ENCODE results near the gene EFCAB6. TPM values are rescaled to one million over a fixed set of nuclear protein-coding genes. Genes with fewer than 3 reads are reported as not detected.

The EFCAB6 gene
- total RNA-seq, 1 donor from 2014 or later: 3.6 TPM

DNA sequence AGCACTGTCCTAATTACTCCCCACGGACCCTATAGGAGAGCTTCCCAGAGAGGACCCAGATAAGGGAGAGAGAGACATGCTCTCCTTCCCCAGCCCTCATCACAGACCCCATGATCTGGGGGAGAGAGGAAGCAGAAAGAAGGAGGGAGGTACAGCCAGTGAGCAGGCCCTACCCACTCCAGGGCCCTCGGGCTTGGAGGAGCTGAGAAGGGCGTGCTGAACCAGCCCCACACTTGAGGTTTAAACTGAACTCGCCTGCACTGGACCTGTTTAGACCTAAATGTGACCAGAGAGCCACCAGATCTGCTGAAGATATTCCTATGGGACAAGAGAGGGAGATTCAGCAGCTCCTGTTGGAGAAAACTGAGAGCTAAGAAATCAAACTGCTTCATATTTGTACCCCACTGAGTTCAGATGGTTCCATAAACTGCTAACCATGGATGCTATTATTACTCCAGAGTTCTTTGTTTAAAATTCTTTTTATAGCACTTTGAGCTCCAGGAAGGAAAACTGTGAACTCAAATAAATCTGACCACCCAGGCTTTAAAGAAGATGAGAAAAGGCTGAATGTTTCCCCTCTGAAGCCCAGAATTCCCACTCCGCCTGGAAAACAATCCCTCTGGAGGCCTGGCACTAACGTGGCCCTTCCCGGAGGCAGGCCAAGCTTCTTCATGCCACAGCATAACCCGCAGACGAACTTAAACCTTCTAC is 67.2 kb downstream of the EFCAB6 start:
- H3K4me1 ChIP-seq: no peaks in the 10 kb centered on the region
- ATAC-seq (no peak), DNase-seq (no peak)
- H3K27ac ChIP-seq: no peak overlapping the region
- intact Hi-C loops (cut with DNase I): no loop called here
- H3K9me3 ChIP-seq: no peaks in the 10 kb centered on the region
- H3K27me3 ChIP-seq: peaks cover 13% of the 10 kb centered on the region
- no peaks in the 10 kb centered on the region for H3K36me3 ChIP-seq
- TF ChIP-seq, protein P1, sequence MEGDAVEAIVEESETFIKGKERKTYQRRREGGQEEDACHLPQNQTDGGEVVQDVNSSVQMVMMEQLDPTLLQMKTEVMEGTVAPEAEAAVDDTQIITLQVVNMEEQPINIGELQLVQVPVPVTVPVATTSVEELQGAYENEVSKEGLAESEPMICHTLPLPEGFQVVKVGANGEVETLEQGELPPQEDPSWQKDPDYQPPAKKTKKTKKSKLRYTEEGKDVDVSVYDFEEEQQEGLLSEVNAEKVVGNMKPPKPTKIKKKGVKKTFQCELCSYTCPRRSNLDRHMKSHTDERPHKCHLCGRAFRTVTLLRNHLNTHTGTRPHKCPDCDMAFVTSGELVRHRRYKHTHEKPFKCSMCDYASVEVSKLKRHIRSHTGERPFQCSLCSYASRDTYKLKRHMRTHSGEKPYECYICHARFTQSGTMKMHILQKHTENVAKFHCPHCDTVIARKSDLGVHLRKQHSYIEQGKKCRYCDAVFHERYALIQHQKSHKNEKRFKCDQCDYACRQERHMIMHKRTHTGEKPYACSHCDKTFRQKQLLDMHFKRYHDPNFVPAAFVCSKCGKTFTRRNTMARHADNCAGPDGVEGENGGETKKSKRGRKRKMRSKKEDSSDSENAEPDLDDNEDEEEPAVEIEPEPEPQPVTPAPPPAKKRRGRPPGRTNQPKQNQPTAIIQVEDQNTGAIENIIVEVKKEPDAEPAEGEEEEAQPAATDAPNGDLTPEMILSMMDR (IDR thresholded peaks at IDR 0.05): no peak
- no peak overlapping the region for H3K4me3 ChIP-seq

DNA sequence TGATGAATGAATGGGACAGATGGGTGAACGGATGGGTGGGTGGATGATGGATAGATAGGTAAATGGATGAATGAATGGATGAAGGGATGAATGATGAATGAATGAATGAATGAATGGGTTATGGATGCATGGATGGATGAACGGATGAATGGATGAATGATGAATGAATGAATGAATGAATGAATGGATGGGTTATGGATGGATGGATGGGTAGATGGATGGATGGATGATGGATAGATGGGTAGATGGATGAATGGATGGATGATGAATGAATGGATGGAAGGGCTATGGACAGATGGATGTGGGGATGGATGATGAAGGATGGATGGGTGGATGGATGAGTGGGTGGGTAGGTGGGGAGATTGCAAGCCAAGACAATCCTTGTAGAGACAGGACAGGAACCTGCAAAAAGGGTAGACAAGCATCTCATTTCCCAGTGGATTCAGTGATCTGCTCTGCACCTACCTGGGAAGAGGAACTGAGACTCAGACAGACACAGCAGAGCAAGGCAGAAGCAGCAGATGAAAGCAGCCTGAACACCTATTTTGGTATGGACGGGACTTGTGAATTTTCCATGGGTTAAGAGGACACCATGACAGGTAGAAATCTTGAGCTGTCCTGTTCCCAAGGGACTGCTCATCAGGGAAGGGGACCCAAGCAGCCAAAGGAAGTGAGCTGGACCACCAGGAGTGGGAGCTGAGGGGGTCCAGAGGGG is 68.0 kb downstream of the EFCAB6 start:
- TF ChIP-seq, protein P1 (IDR thresholded peaks at IDR 0.05): no peak
- no peak overlapping the region for H3K4me3 ChIP-seq
- H3K4me1 ChIP-seq: no peaks in the 10 kb centered on the region
- ATAC-seq: no peak
- H3K27ac ChIP-seq: no peak overlapping the region
- no peaks in the 10 kb centered on the region for H3K36me3 ChIP-seq
- peaks cover 13% of the 10 kb centered on the region for H3K27me3 ChIP-seq
- H3K9me3 ChIP-seq: no peaks in the 10 kb centered on the region
- intact Hi-C loops (cut with DNase I): no loop called here
- DNase-seq: no peak

DNA sequence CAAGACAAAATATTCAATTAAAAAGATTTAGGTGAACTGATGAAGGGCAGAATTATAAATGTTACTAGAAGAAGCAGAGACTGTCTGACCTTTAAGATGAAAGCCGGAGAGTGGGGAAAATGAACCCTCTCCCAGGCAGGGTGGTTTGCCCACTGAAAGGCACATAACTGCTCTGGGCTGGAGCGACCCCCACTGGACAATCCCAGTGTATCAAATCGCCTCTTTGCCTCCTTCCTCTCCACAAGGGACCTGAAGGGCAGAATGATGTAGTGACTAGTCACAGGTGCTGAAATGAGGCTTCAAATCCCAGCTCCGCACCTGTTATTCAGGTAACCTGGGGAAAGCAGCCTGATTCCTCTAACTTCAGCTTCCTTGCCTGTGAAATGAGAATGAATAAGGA is 69.0 kb downstream of the EFCAB6 start:
- Histone ChIP-seq H3K27me3 (peaks cover 13% of the 10 kb centered on the region), H3K4me1 (no peaks in the 10 kb centered on the region), H3K36me3 (no peaks in the 10 kb centered on the region), H3K27ac (no peak overlapping the region), H3K9me3 (no peaks in the 10 kb centered on the region), H3K4me3 (no peak overlapping the region)
- DNase-seq (no peak), ATAC-seq (no peak)
- intact Hi-C loops (cut with DNase I): no loop called here
- TF ChIP-seq, protein P1 (IDR thresholded peaks at IDR 0.05): no peak

DNA sequence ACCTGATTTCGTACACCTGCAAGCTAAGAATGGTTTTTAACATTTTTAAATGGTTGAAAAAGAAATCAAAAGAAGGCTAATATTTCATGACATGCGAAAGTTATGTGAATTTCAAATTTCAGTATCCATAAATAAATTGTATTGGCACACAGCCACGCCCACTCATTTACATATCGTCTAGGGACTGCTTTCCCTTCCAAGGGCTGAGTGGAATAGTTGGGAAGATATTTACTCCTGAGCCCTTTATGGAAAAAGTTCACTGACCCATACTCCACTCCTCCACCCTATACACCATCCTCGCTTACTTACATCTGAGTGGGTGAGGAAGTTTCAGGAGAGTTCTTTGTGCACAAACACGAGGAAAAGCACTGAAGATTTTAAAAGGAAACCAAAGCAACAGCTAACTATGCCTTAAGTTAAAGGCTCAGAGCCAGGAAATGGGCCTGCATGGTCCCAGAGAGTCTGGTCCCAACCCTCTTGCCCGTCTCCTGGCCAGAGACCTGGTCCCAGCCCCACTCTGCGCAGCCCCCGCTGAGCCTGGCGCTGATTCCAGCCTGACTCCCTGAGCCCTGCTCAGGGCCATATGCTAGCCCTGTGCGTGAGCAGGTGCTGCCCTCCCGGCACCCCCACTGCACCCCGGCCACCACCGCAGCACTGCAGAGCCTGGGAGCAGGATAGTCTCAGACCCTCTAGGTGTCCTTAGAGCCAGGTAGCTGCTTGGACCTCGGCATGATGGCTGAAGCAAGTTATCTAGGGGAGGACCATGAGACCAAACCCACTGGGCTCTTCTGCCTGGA is 69.8 kb downstream of the EFCAB6 start:
- ATAC-seq (no peak), DNase-seq (no peak)
- Histone ChIP-seq H3K4me1 (no peaks in the 10 kb centered on the region), H3K27me3 (peaks cover 13% of the 10 kb centered on the region), H3K27ac (no peak overlapping the region), H3K36me3 (no peaks in the 10 kb centered on the region), H3K4me3 (no peak overlapping the region), H3K9me3 (no peaks in the 10 kb centered on the region)
- intact Hi-C loops (cut with DNase I): no loop called here
- TF ChIP-seq, protein P1 (IDR thresholded peaks at IDR 0.05): no peak

DNA sequence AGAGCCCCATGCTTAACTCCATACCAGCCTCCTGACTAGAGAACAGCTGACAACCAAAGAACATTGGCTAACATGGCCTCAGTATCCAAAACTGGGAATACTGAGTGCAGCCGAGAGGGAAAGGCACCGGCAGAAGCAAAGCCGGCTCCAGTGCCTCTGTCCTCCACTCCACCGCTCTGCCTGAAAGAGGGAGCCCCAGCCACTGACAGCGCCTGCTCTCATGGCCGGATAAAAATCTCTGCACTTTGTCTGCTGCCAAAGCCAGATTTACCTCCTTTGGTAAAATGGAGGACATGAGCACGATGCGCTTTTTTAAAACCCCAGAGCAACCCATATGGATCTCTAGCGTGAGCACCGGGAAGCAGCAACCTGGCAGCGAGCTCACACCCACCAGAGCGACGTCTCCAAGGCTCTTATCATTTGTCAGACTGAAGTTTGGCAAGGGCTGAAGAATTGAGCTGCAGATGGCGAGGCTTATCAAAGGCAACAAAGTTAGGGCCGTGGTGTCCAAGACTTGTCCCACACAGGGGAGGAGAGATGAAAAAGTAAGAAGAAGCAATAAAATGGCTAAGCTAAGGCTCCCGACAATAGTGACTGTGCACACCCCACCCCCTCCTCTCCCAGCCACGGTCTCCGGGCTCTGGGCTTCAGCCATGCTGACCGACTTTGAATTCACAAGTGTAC is 71.4 kb downstream of the EFCAB6 start:
- TF ChIP-seq, protein P1 (IDR thresholded peaks at IDR 0.05): no peak
- intact Hi-C loops (cut with DNase I): no loop called here
- no peak for ATAC-seq
- Histone ChIP-seq H3K36me3 (no peaks in the 10 kb centered on the region), H3K27ac (no peak overlapping the region), H3K27me3 (peaks cover 13% of the 10 kb centered on the region), H3K4me3 (no peak overlapping the region), H3K9me3 (no peaks in the 10 kb centered on the region), H3K4me1 (no peaks in the 10 kb centered on the region)
- DNase-seq: no peak

Data from upper lobe of right lung (tissue), 1 donor.